PFSK-1 (cell line): ENCODE data around the gene CHGA.

Experiments
- FOXP2 ChIP-seq: optimal IDR thresholded peaks from 2 replicates; pipeline ENCODE3; 2011; ENCODE audit warnings: borderline replicate concordance, control low read depth, inconsistent platforms; ENCODE audit not compliant: insufficient read depth; ENCODE audit errors: extremely low read length, extremely low read depth
- POLR2AphosphoS5 ChIP-seq: IDR thresholded peaks from 2 replicates; pipeline ENCODE4 v1.6.1; 2012; ENCODE audit warnings: low read depth, mild to moderate bottlenecking, control low read depth, low read length, moderate library complexity
- REST ChIP-seq, 2 experiments: IDR thresholded peaks; 2 replicates each; pipeline versions ENCODE4 v1.6.1 to v1.8.0; 2011 to 2012; ENCODE audit warnings: low read depth in 2 of 2, low read length in 2 of 2, control low read depth in 1 of 2, inconsistent platforms in 1 of 2, mild to moderate bottlenecking in 1 of 2, moderate library complexity in 1 of 2; ENCODE audit not compliant: insufficient read depth in 1 of 2
- SIN3A ChIP-seq: IDR thresholded peaks from 2 replicates; pipeline ENCODE4 v1.6.1; 2012; ENCODE audit warnings: mild to moderate bottlenecking, low read length, moderate library complexity, borderline replicate concordance; ENCODE audit not compliant: insufficient read depth
- TAF1 ChIP-seq: IDR thresholded peaks from 2 replicates; pipeline ENCODE4 v1.6.1; 2012; ENCODE audit warnings: low read length, control low read depth, borderline replicate concordance; ENCODE audit not compliant: insufficient read depth

The CHGA gene

GRCh38 chr14:92903359-92903758, 19.6 kb upstream of the CHGA start:
- no peak for TF ChIP-seq SIN3A
- TF ChIP-seq POLR2AphosphoS5: no peak
- no peak for TF ChIP-seq FOXP2
- TF ChIP-seq TAF1: no peak
- no peak for TF ChIP-seq REST (IDR thresholded peaks at IDR 0.05; ENCODE audit: insufficient read depth in 1 of 2, low read depth in 2 of 2, low read length in 2 of 2)

DNA sequence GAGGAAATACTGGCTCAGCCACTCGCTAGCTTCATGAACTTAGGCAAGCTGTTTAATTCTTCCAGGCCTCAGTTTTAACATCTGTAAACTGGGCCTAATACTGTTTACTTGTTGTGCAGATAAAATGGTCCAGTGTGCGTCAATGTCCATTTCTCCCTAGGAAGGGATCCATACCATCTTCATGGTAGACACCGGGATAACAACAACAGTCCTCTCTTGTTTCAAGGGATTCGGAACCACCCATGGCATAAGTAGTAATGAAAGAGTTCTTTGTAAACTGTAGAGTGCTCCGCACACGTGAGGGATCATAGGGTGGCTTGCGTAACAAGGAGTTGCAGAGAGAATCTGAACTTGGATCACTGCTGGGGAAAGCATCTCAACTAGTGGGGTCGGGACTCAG, 17.3 kb upstream of the CHGA start:
- TF ChIP-seq SIN3A: no peak
- TF ChIP-seq REST (IDR thresholded peaks at IDR 0.05; ENCODE audit: insufficient read depth in 1 of 2, low read depth in 2 of 2, low read length in 2 of 2): no peak
- no peak for TF ChIP-seq POLR2AphosphoS5
- no peak for TF ChIP-seq FOXP2
- no peak for TF ChIP-seq TAF1

GRCh38 chr14:92906420-92906819, 16.5 kb upstream of the CHGA start:
- no peak for TF ChIP-seq FOXP2
- no peak for TF ChIP-seq POLR2AphosphoS5
- no peak for TF ChIP-seq SIN3A
- TF ChIP-seq REST (IDR thresholded peaks at IDR 0.05; ENCODE audit: insufficient read depth in 1 of 2, low read depth in 2 of 2, low read length in 2 of 2): no peak
- TF ChIP-seq TAF1: no peak

- no peak for TF ChIP-seq REST (IDR thresholded peaks at IDR 0.05; ENCODE audit: insufficient read depth in 1 of 2, low read depth in 2 of 2, low read length in 2 of 2)
- TF ChIP-seq POLR2AphosphoS5: no peak
- TF ChIP-seq FOXP2: no peak
Measured at GRCh38 chr14:92906823-92907222, 16.1 kb upstream of the CHGA start.

- TF ChIP-seq SIN3A (no peak), POLR2AphosphoS5 (no peak), REST (IDR thresholded peaks at IDR 0.05; ENCODE audit: insufficient read depth in 1 of 2, low read depth in 2 of 2, low read length in 2 of 2) (no peak), TAF1 (no peak), FOXP2 (no peak)
Measured at GRCh38 chr14:92907316-92907911, 15.5 kb upstream of the CHGA start.
